ENCODE results near the gene S100A2. TPM values are rescaled to one million over a fixed set of nuclear protein-coding genes. Genes with fewer than 3 reads are reported as not detected.
A peak's percentile ranks its signal among the peaks of the same experiment; 100 is the strongest.

The S100A2 gene
- total RNA-seq, 3 donors from 2014 or later: 0.33 to 5.4 TPM; not detected in 1

- Histone ChIP-seq H3K9me3 (no peaks in the 10 kb centered on the region), H3K27me3 (no peaks in the 10 kb centered on the region), H3K4me3 (peak overlapping the region; percentile 38 to 83 (median 49)), H3K27ac (peak overlapping the region; percentile 98 to 100), H3K4me1 (peaks cover 16 to 34% of the 10 kb centered on the region in 2 donors), H3K36me3 (no peaks in the 10 kb centered on the region)
- no peak for DNase-seq (ENCODE audit: low spot score in 2 of 2)
- intact Hi-C loops (cut with DNase I; ENCODE audit: low total_unique reads): no loop called here
- TF ChIP-seq, protein P1, sequence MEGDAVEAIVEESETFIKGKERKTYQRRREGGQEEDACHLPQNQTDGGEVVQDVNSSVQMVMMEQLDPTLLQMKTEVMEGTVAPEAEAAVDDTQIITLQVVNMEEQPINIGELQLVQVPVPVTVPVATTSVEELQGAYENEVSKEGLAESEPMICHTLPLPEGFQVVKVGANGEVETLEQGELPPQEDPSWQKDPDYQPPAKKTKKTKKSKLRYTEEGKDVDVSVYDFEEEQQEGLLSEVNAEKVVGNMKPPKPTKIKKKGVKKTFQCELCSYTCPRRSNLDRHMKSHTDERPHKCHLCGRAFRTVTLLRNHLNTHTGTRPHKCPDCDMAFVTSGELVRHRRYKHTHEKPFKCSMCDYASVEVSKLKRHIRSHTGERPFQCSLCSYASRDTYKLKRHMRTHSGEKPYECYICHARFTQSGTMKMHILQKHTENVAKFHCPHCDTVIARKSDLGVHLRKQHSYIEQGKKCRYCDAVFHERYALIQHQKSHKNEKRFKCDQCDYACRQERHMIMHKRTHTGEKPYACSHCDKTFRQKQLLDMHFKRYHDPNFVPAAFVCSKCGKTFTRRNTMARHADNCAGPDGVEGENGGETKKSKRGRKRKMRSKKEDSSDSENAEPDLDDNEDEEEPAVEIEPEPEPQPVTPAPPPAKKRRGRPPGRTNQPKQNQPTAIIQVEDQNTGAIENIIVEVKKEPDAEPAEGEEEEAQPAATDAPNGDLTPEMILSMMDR (IDR thresholded peaks at IDR 0.05): no peak
- TF ChIP-seq POLR2A (IDR thresholded peaks at IDR 0.05) (no peak), POLR2AphosphoS5 (IDR thresholded peaks at IDR 0.05) (no peak)
These were observed 43.9 kb upstream of the S100A2 start for GRCh38 chr1:153609585-153609907.

DNA sequence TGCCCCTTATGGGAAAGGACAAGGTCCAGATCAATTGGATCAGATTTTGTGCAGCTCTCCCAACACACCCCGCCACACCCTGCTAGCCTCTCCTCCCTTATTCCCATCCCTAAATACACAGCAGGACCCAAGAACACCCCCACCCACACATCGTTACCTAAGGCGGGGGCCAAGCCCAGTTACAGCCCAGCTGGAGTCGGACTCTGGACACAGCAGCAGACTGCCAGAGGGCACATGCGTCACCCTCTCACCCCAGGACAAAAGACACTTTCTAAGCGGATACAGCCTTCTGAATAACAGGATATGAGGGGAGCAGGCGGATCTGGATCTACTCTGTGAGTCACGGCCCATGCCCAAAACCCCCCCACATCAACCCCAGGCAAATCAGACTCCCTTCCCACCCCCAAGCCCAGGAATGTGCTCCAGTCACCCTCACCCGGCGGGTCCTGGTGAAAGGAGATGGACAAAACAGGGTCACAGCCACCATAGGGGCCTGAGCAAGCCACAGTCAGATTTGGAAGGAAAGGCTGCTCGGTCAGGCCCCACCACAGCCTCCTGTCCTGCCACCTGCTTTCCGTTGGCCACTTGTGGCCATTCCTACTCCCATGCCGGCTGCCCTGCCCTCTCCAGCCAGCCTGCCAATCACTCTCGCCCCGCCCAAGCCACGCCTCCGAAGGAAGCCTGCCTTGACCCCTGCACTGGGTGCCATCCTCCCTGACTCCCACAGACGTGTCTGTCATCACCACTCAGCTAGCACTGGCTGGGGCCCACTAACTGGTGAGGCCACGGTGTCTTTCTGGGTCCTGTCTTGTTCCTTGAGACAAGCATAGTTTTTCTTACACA lies 43.3 kb upstream of the S100A2 start:
- peak; percentile 79 for DNase-seq (ENCODE audit: low spot score in 2 of 2)
- Histone ChIP-seq H3K4me3 (peak overlapping the region; percentile 38 to 83 (median 49)), H3K9me3 (no peaks in the 10 kb centered on the region), H3K27me3 (no peaks in the 10 kb centered on the region), H3K4me1 (peaks cover 16 to 34% of the 10 kb centered on the region in 2 donors), H3K36me3 (no peaks in the 10 kb centered on the region), H3K27ac (peak overlapping the region; percentile 98 to 100)
- intact Hi-C loops (cut with DNase I; ENCODE audit: low total_unique reads): no loop called here
- TF ChIP-seq POLR2AphosphoS5 (IDR thresholded peaks at IDR 0.05): peak; percentile 60 to 62 (median 60)
- TF ChIP-seq POLR2A (IDR thresholded peaks at IDR 0.05): no peak
- TF ChIP-seq, protein P1 (IDR thresholded peaks at IDR 0.05): no peak

DNA sequence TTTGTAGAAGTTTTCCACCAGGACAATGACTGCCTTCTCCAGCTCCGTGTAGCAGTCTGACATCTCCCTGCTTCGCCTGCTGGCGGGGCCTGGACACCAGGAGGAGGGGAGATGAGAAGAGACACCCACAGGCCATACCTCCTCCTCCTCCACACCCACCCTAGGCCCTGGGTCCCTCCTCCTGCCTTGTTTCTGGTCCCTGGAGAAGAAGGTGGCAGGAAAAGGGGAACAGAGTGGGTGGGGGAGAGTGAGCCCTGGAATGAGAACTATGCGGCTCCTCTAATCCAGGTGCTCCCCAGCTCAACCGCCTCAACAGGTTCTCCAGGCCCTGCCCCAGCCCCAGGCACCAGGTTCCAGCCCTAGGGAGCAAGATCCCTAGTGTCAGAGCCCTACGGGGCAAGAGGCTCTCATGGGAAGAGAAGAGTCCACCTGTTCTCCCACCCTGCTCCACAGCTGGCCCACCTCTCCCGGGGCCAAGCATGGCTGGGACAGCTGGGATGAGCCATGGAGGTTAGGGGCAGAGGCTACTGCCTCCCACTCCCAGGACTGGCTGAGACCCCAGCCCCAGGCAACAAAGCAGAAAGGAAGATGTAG lies 42.5 kb upstream of the S100A2 start:
- H3K4me3 ChIP-seq: peak overlapping the region; percentile 38 to 83 (median 49)
- TF ChIP-seq, protein P1 (IDR thresholded peaks at IDR 0.05): no peak
- TF ChIP-seq POLR2A (IDR thresholded peaks at IDR 0.05) (no peak), POLR2AphosphoS5 (IDR thresholded peaks at IDR 0.05) (no peak)

GRCh38 chr1:153607381-153607780 lies 41.7 kb upstream of the S100A2 start:
- Histone ChIP-seq H3K4me3 (peak overlapping the region; percentile 38 to 83 (median 49)), H3K4me1 (peaks cover 16 to 29% of the 10 kb centered on the region in 2 donors), H3K9me3 (no peaks in the 10 kb centered on the region), H3K27me3 (no peaks in the 10 kb centered on the region), H3K36me3 (no peaks in the 10 kb centered on the region), H3K27ac (peak overlapping the region; percentile 98 to 100)
- TF ChIP-seq POLR2A (IDR thresholded peaks at IDR 0.05) (no peak), POLR2AphosphoS5 (IDR thresholded peaks at IDR 0.05) (no peak)
- TF ChIP-seq, protein P1 (IDR thresholded peaks at IDR 0.05): no peak
- DNase-seq (ENCODE audit: low spot score in 2 of 2): no peak
- intact Hi-C loops (cut with DNase I; ENCODE audit: low total_unique reads): no loop called here

More for the DNA sequence above, 42.5 kb upstream of the S100A2 start:
- DNase-seq (ENCODE audit: low spot score in 2 of 2): peak in 1 of 2 donors; percentile 65
- H3K27ac ChIP-seq: peak overlapping the region; percentile 98 to 100
- no peaks in the 10 kb centered on the region for H3K27me3 ChIP-seq
- no peaks in the 10 kb centered on the region for H3K9me3 ChIP-seq
- intact Hi-C loops (cut with DNase I; ENCODE audit: low total_unique reads): no loop called here
- H3K36me3 ChIP-seq: no peaks in the 10 kb centered on the region
- peaks cover 16 to 29% of the 10 kb centered on the region in 2 donors for H3K4me1 ChIP-seq

DNA sequence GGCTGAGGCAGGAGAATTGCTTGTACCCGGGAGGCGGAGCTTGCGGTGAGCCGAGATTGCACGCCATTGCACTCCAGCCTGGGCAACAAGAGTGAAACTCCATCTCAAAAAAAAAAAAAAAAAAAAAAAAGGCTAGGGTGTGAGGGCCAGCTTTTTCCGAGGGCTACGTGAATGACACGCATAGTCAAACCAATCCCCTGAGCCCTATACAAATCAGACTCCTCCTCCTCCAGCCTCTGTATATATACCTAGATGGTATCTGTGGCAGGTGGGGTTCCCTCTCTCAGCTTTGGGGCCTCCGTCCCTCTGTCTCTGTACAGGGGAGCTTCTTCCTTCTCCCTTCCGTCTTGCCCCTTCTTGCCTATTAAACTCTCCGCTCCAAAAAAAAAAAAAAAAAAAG lies 40.5 kb upstream of the S100A2 start:
- Histone ChIP-seq H3K4me3 (no peak overlapping the region), H3K27me3 (no peaks in the 10 kb centered on the region), H3K36me3 (no peaks in the 10 kb centered on the region), H3K4me1 (peaks cover 16 to 29% of the 10 kb centered on the region in 2 donors), H3K27ac (no peak overlapping the region), H3K9me3 (no peaks in the 10 kb centered on the region)
- intact Hi-C loops (cut with DNase I; ENCODE audit: low total_unique reads): no loop called here
- TF ChIP-seq, protein P1 (IDR thresholded peaks at IDR 0.05): no peak
- TF ChIP-seq POLR2AphosphoS5 (IDR thresholded peaks at IDR 0.05): no peak
- no peak for TF ChIP-seq POLR2A (IDR thresholded peaks at IDR 0.05)
- no peak for DNase-seq (ENCODE audit: low spot score in 2 of 2)
